Spleen (tissue), 7 donors: ENCODE results near the gene ENPP4.

Source experiments
- POLR2A ChIP-seq, 3 donors: fragments of 450-650 bp; IDR thresholded peaks; one replicate each; pipeline ENCODE4 v1.5.1; 2017; ENCODE audit warnings: antibody characterized with exemption in 3 of 3, mild to moderate bottlenecking in 1 of 3
- TF ChIP-seq, protein P1 (sequence below), 11 experiments: fragments of 200-600 bp in 7 of 11; fragments of 450-650 bp in 4 of 11; sonication (generic) in 4 of 11; IDR thresholded peaks in 8 of 11; conservative IDR thresholded peaks in 3 of 11; 1 replicate in 7 of 11; 2 replicates in 4 of 11; pipeline versions ENCODE4 v1.4.0 to v1.8.0; 2016 to 2021; ENCODE audit warnings: antibody characterized with exemption in 11 of 11, inconsistent platforms in 4 of 11, mild to moderate bottlenecking in 1 of 11
- donor health status: DM: no; HTN: no; CAD: no; lungs with moderate emphysema.
- donor health status: DM: no; HTN: no; CAD: no.
- donor health status: DM: no; HTN: no; CAD: no.

DNA sequence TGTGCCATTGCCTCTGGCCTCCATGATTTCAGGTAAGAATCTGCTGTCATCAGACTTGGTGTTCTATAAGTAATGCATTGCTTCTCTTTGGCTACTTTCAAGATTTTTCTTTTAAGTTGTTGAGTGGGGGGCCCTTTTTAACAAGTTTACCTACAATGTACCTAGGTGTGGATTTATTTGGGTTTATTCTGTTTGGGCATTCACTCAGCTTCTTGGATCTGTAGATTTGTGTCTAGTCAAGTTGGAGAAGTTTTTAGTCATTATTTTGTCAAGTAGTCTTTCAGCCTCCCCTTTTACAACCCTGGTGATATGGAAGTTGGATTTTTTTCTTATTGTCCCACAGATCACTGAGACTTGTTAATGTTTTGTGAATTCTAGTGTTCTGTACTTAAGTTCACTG lies 26.9 kb downstream of the ENPP4 start:
- TF ChIP-seq, protein P1, sequence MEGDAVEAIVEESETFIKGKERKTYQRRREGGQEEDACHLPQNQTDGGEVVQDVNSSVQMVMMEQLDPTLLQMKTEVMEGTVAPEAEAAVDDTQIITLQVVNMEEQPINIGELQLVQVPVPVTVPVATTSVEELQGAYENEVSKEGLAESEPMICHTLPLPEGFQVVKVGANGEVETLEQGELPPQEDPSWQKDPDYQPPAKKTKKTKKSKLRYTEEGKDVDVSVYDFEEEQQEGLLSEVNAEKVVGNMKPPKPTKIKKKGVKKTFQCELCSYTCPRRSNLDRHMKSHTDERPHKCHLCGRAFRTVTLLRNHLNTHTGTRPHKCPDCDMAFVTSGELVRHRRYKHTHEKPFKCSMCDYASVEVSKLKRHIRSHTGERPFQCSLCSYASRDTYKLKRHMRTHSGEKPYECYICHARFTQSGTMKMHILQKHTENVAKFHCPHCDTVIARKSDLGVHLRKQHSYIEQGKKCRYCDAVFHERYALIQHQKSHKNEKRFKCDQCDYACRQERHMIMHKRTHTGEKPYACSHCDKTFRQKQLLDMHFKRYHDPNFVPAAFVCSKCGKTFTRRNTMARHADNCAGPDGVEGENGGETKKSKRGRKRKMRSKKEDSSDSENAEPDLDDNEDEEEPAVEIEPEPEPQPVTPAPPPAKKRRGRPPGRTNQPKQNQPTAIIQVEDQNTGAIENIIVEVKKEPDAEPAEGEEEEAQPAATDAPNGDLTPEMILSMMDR (IDR thresholded peaks at IDR 0.05 in 8 of 11, conservative IDR thresholded peaks at IDR 0.05 in 3 of 11), result no peak
- TF ChIP-seq POLR2A (IDR thresholded peaks at IDR 0.05), result no peak
